Measurements from ENCODE around the gene GALNT13.

DNA sequence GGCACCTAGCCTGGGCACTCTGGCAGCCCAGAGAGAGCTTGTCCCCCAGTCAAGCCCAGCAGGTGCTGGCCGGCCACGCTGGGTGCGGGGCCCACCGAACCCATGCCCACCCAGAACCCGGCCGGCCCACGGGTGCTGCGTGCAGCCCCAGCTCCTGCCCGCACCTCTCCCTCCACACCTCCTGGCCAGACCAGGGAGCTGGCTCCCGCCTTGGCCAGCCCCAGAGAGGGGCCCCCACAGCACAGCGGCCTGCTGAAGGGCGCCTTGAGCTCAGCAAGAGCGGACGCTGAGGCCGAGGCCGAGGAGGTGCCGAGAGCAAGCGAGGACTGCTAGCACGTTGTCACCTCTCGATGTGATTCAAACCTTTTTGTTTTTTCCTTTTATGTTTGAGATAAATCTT, 419.8 kb downstream of the GALNT13 start:
- TF ChIP-seq, protein P1, sequence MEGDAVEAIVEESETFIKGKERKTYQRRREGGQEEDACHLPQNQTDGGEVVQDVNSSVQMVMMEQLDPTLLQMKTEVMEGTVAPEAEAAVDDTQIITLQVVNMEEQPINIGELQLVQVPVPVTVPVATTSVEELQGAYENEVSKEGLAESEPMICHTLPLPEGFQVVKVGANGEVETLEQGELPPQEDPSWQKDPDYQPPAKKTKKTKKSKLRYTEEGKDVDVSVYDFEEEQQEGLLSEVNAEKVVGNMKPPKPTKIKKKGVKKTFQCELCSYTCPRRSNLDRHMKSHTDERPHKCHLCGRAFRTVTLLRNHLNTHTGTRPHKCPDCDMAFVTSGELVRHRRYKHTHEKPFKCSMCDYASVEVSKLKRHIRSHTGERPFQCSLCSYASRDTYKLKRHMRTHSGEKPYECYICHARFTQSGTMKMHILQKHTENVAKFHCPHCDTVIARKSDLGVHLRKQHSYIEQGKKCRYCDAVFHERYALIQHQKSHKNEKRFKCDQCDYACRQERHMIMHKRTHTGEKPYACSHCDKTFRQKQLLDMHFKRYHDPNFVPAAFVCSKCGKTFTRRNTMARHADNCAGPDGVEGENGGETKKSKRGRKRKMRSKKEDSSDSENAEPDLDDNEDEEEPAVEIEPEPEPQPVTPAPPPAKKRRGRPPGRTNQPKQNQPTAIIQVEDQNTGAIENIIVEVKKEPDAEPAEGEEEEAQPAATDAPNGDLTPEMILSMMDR (IDR thresholded peaks at IDR 0.05; ENCODE audit: low read depth, low read length, missing input control), result no peak
- TF ChIP-seq SP1 (IDR thresholded peaks at IDR 0.05) (no peak), YY1 (IDR thresholded peaks at IDR 0.05) (no peak)
- TF ChIP-seq, protein P2, sequence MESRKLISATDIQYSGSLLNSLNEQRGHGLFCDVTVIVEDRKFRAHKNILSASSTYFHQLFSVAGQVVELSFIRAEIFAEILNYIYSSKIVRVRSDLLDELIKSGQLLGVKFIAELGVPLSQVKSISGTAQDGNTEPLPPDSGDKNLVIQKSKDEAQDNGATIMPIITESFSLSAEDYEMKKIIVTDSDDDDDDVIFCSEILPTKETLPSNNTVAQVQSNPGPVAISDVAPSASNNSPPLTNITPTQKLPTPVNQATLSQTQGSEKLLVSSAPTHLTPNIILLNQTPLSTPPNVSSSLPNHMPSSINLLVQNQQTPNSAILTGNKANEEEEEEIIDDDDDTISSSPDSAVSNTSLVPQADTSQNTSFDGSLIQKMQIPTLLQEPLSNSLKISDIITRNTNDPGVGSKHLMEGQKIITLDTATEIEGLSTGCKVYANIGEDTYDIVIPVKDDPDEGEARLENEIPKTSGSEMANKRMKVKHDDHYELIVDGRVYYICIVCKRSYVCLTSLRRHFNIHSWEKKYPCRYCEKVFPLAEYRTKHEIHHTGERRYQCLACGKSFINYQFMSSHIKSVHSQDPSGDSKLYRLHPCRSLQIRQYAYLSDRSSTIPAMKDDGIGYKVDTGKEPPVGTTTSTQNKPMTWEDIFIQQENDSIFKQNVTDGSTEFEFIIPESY (IDR thresholded peaks at IDR 0.05), result no peak
- TF ChIP-seq, protein P3, sequence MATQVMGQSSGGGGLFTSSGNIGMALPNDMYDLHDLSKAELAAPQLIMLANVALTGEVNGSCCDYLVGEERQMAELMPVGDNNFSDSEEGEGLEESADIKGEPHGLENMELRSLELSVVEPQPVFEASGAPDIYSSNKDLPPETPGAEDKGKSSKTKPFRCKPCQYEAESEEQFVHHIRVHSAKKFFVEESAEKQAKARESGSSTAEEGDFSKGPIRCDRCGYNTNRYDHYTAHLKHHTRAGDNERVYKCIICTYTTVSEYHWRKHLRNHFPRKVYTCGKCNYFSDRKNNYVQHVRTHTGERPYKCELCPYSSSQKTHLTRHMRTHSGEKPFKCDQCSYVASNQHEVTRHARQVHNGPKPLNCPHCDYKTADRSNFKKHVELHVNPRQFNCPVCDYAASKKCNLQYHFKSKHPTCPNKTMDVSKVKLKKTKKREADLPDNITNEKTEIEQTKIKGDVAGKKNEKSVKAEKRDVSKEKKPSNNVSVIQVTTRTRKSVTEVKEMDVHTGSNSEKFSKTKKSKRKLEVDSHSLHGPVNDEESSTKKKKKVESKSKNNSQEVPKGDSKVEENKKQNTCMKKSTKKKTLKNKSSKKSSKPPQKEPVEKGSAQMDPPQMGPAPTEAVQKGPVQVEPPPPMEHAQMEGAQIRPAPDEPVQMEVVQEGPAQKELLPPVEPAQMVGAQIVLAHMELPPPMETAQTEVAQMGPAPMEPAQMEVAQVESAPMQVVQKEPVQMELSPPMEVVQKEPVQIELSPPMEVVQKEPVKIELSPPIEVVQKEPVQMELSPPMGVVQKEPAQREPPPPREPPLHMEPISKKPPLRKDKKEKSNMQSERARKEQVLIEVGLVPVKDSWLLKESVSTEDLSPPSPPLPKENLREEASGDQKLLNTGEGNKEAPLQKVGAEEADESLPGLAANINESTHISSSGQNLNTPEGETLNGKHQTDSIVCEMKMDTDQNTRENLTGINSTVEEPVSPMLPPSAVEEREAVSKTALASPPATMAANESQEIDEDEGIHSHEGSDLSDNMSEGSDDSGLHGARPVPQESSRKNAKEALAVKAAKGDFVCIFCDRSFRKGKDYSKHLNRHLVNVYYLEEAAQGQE (IDR thresholded peaks at IDR 0.05), result no peak

Data from liver (tissue), 3 donors.